ENCODE data around the gene ABHD3.

Gene ABHD3

GRCh38 chr18:21704603-21705364, at the start of gene ABHD3:
TSS of gene ABHD3 (minus strand) at chr18:21704774. CDS start at chr18:21704665, 109 bp downstream.
- peak within 1 kb of the TSS; percentile 72 for H3K4me3 ChIP-seq (ENCODE audit: low read depth, low read length)
- TF ChIP-seq CTCF (IDR thresholded peaks at IDR 0.05; ENCODE audit: borderline replicate concordance, insufficient read depth, low read depth, low read length), result peak; percentile 48; the same call in 1 of the 2 replicates

- no peak for TF ChIP-seq CTCF (IDR thresholded peaks at IDR 0.05; ENCODE audit: borderline replicate concordance, insufficient read depth, low read depth, low read length)
Observed at GRCh38 chr18:21747764-21748693, 43.5 kb upstream of the ABHD3 start.

GRCh38 chr18:21747268-21747667, 42.7 kb upstream of the ABHD3 start:
- no peak for TF ChIP-seq CTCF (IDR thresholded peaks at IDR 0.05; ENCODE audit: borderline replicate concordance, insufficient read depth, low read depth, low read length)
- no peak overlapping the region for H3K4me3 ChIP-seq (ENCODE audit: low read depth, low read length)

More at GRCh38 chr18:21747764-21748693, 43.5 kb upstream of the ABHD3 start:
- H3K4me3 ChIP-seq (ENCODE audit: low read depth, low read length), result no peak overlapping the region

GRCh38 chr18:21745231-21745630, 40.7 kb upstream of the ABHD3 start:
- H3K4me3 ChIP-seq (ENCODE audit: low read depth, low read length), result no peak overlapping the region
- no peak for TF ChIP-seq CTCF (IDR thresholded peaks at IDR 0.05; ENCODE audit: borderline replicate concordance, insufficient read depth, low read depth, low read length)

GRCh38 chr18:21743166-21743832, 38.7 kb upstream of the ABHD3 start:
- H3K4me3 ChIP-seq (ENCODE audit: low read depth, low read length), result no peak overlapping the region
- TF ChIP-seq CTCF (IDR thresholded peaks at IDR 0.05; ENCODE audit: borderline replicate concordance, insufficient read depth, low read depth, low read length), result no peak

GRCh38 chr18:21742315-21742687, 37.7 kb upstream of the ABHD3 start:
- TF ChIP-seq CTCF (IDR thresholded peaks at IDR 0.05; ENCODE audit: borderline replicate concordance, insufficient read depth, low read depth, low read length), result no peak
- H3K4me3 ChIP-seq (ENCODE audit: low read depth, low read length), result no peak overlapping the region
